HTR-8/SVneo (cell line): ENCODE data around the gene BHLHE41.

Source experiments
- DNase-seq: peaks from one replicate; pipeline ENCODE4 v3.0.0; 2011; ENCODE audit warnings: low spot score, mixed read lengths; ENCODE audit not compliant: insufficient read length
- FAIRE-seq: peaks from 2 replicates; lab custom pipeline; 2011; peaks lifted over from hg19 to GRCh38; lab: Jason Lieb, UNC

BHLHE41 gene

DNA sequence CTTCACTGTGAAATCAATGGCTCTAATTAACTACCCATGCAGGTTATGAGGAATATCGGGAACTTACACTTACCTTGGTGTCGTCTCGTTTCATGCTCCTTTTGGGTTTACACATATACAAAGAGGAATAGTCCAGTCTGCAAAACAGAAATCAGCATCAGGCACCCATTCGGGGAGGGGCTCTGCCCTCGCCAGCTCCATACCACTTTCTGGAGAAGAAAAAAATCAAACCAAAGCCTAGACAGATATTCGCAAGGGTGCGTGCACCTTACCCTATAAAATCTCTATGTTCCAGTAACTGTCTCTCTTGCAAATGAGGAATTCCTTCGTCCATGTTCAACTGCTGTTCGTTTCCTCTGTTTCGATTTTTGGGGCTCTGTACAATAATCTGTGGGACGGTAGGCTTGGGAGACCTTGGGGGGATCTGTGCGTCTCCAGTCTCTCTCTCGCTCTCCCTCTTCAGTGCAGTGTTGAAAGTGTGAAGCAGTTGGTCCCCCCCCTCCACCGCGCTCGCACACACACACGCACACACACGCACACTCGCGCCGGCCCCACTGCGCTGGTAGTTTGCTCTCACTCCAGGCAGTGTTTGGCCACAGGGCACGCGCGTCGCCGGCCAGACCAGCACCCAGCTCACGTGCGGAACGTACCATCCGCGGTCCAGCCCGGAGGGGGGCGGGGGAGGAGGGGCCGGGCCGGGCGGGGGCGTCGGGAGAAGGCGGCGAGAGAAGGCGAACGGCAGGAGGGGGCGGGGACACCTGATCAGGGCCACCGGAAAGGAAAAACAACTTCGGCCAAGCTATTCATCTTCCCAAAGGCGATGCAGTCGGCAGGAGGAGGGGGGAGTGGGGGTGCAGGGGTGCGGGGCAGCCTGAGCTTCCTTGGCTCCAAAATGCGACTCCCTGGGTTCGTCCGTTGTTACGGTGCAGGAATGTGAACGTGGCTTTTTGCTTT, at the start of gene BHLHE41:
Gene BHLHE41, minus strand, starts transcription at position 592 of the 954 bp plus-strand sequence. Its CDS starts 258 bp downstream, at position 334.
- FAIRE-seq: peak; percentile 75
- no peak for DNase-seq

DNA sequence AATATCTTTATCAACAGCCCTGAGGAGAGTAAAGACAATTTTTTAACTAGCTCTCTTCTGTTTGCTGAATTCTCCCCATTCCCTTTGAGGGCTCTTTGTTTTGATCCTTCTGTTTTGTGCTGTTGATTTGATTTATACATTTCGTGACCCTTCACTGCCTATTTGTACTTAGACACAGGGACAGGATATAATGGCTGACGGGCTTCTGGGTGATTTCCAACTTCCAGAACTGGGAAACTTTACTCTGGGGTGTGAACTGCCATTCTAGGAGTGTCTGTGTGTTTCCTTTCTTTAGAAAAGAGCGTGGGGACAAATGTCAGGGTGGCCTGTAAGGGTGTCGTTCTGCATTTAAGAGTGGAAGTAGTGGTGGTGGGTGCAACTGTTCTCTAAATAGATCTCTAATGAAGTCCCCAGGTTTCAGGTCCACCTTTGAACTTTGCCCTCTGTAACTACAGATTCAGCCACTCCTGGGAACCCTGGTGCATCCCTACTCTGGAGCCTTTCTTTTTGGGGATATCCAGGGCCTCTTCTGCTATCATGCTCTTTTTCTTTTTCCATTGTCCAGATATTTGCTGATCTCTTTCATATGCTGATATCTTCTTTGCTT, 48.2 kb upstream of the BHLHE41 start:
- no peak for FAIRE-seq
- no peak for DNase-seq

DNA sequence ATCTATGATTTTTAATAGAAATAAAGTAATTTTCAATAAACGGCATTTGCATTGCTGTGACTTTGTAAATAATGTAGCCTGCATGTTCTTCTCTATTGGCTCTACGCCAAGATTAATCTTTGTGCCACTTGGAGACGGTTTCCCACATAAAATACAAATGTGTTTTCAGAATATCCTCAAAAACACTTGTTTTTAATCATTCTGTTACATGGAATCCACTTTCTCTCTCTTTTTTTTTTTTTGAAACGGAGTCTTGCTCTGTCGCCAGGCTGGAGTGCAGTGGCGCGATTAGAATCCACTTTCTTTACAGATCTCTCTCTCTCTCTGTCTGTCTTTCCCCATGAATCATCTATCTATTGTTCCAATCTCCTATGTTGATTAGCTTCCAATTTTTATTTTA, 47.7 kb upstream of the BHLHE41 start:
- DNase-seq (no peak), FAIRE-seq (no peak)

DNA sequence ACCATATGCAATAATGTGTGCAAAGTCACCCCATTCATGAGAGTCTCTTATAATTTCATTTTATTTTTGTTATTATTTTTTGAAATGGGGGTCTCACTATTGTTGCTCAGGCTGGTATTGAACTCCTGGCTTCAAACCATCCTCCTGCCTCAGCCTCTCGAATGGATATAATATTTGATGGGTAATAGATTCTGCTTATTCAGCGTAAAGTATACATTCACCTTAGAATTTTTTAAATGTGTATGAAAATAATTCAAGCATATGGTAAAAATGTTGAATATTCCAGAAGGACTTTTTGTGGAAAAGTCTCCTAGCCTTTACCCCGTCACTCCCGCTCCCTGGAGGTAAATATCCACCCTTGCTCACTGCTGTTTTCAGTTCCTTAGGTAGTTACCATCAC, 47.2 kb upstream of the BHLHE41 start:
- DNase-seq (no peak), FAIRE-seq (no peak)

DNA sequence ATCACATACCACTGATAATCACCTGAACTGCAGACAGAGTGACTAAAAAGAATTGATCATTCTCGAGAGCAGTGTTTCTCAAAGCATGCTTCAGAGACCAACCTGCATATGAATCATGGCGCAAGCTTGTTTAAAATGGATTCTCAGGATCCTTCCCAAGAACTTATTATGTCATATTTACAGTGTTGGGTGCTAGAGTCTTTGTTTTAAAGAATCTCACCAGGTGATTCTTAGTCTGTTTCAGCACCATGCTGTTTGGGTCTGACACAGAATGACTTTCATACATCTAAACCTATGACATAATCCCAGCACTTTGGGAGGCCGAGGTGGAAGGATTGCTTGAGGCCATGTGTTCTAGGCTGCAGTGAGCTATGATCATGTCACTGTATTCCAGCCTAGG, 39.3 kb upstream of the BHLHE41 start:
- FAIRE-seq (peak; percentile 52), DNase-seq (no peak)

GRCh38 chr12:26162905-26163304, 38.1 kb upstream of the BHLHE41 start:
- DNase-seq (no peak), FAIRE-seq (peak; percentile 59)

DNA sequence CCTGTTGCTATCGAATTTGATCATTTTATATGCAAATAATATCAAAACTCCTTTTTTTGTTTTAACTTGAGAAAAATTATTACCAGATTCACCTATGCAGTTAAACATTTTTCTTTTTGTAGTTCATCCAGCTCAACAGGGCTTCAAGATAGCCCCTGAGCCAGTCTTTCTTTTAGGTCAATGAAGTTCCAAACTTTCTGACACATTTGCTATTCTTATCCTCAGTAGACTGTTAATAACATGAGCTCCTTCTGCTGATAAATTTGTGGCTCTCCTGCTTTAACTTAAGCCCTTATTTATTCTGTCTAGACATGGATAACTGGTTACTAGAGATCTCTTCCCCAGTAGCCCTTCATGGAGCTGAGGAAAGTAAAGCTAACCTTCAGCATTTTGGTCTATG, 37.3 kb upstream of the BHLHE41 start:
- no peak for FAIRE-seq
- no peak for DNase-seq

GRCh38 chr12:26158078-26158764, 33.4 kb upstream of the BHLHE41 start:
- FAIRE-seq: peak; percentile 48
- DNase-seq: no peak

DNA sequence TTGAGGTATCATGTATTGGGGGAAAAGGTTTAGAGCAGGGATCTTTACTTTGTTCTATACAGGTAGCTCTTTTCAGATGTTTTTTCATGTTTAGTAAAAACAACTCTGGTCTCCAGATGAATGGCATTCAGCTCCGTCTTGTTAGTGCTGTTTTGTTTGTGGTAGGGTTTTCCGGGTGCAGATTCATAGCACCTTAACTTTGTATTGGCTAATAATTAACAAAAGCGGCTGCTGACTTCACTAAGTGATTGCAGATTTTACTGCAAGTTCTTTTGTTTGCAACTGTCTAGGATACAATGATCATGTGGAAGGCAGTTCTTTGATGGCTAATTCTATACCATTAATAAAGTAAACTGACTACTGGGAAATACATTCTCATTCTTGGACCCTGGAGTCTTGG, 32.2 kb upstream of the BHLHE41 start:
- no peak for DNase-seq
- peak; percentile 28 for FAIRE-seq

DNA sequence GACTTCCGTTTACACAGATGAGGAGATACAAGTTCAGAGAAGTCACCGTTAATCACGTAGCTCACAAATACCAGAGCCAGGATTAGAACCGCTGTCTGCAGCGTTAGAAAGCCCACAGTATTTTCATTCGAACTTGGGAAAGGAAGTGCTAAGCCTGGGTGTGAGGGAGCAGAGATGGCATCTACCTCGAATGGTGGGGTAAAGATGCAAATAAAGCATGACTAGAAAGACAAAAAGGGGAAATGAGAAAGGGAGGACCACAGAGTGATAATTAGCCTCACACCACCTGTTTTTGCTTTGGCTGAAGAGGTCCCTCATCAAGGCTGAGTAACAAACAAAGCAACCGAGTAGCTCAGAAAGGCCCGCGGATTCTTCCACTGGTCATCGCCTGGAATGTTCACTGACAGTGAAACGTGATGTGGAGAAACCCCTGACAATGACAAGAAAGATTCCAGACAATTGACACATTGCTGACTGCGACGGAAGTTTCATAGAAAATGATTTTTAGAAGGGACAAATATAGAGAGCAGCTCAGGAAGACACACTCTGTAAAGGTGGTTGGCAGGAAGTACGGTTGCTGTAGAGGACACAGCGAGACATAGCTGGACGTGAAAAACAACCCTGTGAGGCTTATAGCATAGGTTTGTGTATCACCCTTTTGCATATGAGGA, 31.5 kb upstream of the BHLHE41 start:
- peak; percentile 9 for FAIRE-seq
- DNase-seq: no peak

DNA sequence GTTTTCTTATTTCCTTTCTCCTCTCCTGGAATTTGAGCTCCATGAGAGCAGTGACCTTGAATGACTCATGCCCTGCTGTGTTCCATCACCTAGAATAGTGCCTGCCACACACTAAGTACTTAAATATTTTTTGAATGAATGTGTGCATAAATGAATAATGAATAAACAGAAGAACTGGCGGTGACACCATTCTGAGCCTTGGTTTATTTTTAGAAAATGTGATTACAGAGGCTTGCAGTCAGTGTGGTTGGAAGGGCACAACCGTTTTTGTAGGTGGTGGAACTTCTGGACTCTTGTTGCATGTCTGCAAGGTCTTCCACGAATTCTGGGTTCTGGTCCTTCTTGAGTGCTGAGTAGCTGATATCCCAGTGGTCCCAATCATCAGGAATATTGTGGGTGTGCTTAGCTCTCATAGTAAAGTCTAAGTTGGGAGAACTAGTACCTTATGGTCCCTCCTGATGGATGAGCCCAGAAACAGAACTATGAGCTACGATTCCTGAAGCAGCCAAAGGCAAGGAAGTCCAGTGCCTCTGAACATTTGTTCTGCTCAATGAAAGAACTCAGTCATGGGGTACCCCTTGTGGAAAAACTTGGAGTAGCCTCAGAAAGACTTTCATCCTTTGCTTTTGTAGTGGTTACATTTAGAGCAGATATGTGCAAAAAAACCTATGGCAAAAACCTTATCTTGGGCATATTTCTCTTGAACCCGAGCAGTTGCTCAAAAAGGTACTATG, 28.8 kb upstream of the BHLHE41 start:
- FAIRE-seq: peak; percentile 70
- peak; percentile 74 for DNase-seq

GRCh38 chr12:26152507-26153102, 27.8 kb upstream of the BHLHE41 start:
- DNase-seq: no peak
- no peak for FAIRE-seq

DNA sequence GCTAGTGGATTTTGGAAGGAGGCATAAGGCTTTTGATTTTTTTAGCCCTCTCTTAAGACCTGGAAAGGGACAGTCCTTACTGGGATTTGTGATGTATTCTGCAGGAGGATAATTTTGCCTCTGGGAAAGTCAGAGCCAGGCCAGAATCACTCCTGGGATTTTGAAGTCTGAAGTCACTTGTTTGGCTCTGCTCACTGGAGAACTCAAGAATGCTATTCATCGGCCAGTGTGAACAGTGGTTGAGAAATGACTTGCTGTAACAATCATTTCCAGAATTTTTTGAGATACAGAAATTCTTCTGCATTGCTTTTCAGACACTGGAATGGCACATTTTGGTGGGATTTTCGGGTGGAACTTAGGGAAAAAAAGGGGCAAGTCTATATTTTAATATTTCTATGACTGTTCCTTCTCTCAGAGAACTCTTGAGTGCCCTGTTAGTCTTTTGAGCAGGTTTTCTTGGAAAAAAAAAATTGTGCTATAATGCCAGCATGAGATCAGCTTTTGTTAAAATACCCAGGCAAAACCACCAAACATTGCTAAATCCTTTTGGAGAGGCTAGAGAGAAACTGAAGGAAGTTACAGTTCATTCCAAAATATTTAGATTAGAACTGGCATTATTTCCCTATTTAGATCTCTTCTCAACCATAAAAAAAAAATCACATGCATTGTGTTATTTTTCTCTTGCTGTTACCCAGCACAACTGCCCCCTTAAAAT, 26.1 kb upstream of the BHLHE41 start:
- DNase-seq: no peak
- FAIRE-seq: no peak

GRCh38 chr12:26149968-26150500, 25.2 kb upstream of the BHLHE41 start:
- DNase-seq: no peak
- FAIRE-seq: no peak

GRCh38 chr12:26148291-26148690, 23.5 kb upstream of the BHLHE41 start:
- DNase-seq (no peak), FAIRE-seq (peak; percentile 20)

DNA sequence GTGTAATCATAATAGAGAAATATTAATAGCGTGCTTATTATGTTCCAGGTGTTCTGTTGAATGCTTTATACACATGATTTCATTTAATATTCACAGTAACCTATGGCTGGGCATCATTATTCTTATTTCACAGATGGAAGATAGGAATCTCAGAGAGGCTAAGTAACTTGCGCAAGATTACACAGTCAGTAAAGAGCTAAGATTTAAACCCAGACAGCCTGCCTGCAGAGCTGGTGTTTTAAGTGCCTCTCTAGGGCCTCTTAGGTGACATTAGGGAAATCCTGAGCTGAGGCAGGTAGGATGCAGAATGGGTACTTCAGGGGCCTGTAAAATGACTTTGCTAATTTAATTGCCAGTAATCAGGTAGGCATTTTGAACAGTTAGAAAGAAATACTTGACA, 18.5 kb upstream of the BHLHE41 start:
- DNase-seq (no peak), FAIRE-seq (no peak)

DNA sequence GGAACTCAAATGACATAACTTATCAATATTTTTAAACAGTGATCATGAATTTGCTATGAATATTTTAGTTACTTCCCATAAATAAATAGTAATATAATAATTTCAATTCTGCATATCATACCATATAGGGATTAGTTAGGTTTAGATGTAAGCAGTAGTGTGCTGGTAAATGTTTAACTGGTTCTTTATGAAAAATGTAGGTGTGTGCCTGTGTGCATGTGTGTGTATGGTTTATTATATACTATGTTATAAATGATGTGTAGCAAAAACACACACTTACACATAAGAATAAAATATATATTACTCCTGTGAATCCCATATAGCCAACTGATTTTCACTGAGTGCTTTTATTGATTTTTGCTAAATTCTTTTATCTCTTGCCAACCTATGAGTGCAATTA, 14.0 kb upstream of the BHLHE41 start:
- DNase-seq: no peak
- no peak for FAIRE-seq

DNA sequence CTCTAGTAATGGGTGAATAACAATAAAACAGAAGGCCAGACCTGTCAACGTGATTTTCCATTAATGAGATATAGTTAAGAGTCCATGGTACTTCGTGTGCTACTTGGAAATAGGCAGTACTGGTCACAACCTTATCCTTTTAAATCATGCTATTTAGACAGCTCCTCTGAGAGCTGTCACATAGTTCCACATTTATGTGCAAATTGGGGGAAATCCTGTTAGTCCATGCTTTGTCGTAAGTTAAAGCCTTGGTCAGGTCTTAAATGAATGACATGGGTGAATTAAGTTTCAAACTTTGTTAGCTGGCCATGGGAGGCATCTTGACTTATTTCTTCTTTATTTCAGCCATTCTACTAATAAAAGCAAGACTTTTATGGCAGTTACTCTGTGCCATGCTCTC, 11.9 kb upstream of the BHLHE41 start:
- FAIRE-seq (peak; percentile 28), DNase-seq (no peak)
